ENCODE data around the gene MBTD1.
"Not testable (repeated sequence)": the region's sequence is repeated elsewhere in the genome, so short reads cannot be mapped to it uniquely, and the experiment has no call there.

MBTD1 gene

DNA sequence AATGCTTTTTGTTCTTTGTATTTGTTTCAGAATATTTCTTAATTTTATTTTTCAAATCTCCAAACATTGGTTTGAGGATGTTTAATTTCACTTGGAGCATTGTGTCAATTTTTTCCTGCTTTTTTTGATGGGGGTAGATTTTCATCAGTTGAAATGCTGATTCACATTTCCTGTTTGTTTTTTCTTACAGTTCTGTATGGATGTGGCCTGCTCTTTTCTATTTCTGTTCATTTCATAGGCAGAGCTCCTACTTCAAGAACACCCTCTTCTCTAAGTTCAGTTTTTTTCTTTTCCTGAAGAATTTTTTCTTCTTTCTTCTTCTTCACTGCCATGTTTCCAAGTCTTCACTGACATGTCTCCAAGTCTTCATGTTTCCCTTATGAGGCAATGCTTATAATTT, 8.8 kb downstream of the MBTD1 start:
- DNase-seq = no peak

DNA sequence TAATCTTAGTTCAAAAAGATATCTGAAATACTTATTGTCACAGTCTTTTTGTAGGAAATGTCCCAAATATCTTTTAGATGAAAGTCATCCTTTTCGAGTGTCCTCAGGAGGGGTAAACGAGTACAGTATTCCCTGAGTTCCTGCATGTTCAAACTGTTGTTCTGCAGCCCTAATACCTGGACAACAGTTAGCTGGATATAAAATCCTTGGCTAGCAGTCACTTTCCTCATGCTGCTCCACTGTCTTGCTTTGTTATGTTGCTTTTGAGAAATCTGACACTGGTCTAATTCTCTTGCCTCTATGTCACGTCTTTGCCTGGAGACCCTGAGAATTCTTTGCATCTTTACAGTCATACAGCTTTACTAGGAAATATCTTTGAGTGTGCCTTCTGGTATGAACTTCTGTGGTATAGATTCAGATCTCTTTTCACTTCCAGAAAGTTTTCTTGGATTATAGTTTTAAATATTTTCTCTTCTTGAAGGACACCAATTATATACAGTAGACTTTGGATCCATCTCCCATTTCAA, 9.5 kb downstream of the MBTD1 start:
- DNase-seq = no peak

DNA sequence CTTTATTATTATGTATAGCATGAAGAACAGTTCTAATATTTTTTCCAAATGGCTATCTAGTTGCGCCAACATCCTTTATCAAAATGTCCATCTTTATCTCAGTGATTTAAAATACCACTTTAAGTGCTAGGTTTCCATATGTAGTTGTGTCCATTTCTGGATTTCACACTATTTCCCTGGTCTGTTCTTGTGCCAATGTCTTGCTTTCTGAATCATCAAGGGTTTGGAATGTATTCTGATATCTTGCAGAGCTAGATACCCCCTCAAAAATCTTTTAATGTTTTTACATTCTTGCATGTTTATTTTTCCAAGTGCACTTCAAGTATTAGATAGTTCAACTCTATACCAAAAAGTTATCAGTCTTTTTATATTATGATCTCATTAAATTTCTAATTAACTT, 14.3 kb downstream of the MBTD1 start:
- no peak for DNase-seq

DNA sequence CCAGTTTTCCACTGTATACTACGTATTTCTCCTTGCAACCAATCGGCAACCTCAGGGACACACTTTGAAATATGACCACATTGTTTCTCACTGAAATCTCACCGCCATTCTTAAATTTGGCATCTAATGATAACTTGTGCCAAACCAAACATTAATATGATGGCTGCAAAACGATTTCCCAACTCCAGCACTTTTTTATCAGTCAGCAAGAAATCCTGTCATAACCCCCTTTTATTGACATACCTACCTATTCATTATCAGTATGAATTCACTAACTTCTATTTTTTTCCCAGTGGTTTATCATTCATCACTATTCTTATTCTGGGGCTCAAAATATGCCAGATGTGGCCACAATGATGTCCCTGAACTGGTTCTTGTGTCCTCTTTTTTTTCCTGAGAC, 15.8 kb downstream of the MBTD1 start:
- no peak for DNase-seq

DNA sequence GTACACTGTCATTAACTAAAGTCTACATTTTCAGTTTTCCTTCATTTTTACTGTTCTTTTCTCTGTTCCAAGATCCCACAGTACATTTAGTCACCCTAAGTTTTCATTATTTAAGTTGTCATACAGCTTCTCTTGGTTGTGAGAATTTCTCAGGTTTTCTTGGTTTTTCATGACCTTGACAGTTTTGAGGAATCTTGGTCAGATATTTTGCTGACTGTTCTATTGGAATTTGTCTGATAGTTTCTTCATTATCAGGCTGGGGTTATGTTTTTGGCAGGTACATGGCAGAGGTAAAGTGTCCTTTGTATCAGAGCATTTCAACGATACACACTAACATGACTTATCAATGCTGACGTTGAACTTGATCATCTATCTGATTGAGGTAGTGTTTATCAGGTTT, 19.6 kb downstream of the MBTD1 start:
- DNase-seq = no peak

DNA sequence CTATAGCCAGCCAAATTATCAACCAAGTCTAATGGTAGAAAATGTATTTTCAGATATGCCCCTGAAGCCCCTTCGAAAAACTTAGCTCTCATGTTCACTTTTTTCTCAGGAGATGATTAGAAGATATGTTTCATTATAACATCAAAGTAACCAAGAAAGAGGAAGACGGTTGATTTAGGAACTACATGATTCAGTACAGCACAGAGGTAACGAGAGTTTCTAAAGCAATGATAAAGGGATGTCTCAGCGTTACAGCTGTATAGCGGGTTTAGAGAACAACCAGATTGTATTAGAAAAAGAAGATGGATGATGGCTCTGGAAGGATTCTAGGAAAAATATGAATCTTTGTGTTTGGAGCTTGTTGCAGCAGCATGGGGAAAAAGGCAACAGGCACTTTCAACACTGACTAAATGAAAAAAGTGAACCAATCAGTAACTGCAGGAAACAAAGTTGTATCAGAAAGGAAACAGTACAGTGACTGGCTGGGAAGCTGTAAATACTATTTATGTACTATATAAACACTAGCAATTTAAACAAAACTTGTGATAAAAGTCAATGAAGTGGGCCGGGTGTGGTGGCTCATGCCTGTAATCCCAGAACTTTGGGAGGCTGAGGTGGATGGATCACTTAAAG, 21.5 kb downstream of the MBTD1 start:
- DNase-seq = no peak

DNA sequence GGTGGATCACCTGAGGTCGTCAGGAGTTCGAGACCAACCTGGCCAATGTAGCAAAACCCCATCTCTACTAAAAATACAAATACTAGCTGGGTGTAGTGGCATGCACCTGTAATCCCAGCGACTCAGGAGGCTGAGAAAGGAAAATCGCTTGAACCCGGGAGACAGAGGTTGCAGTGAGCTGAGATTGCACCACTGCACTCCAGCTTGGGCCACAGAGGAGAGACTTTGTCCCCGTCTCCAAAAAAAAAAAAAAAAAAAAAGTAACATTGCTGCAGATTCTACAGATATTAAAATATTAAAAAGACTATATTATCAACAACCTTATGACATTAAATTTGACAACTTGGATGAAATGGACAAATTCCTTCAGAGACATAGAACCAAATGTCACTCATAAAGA, 25.7 kb downstream of the MBTD1 start:
- DNase-seq = no peak

DNA sequence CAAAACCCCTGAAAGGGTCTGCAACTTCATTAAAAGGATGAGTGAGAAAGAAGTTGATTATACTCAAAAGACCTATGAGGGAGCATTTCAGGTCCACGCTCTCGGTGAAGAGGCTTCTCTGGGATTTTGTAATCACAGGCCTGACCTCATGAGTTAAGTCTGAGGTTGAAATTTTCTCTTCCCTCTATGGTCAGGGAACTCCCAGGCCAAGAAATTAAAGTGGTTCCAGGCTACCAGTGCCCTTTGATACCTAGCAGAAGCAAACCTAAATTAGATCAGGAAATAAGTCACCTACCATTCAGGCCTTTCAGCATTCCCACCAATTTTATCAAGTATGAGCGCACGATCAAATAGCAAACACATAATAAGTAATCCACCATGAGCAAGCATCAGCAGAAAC, 27.9 kb downstream of the MBTD1 start:
- no peak for DNase-seq

DNA sequence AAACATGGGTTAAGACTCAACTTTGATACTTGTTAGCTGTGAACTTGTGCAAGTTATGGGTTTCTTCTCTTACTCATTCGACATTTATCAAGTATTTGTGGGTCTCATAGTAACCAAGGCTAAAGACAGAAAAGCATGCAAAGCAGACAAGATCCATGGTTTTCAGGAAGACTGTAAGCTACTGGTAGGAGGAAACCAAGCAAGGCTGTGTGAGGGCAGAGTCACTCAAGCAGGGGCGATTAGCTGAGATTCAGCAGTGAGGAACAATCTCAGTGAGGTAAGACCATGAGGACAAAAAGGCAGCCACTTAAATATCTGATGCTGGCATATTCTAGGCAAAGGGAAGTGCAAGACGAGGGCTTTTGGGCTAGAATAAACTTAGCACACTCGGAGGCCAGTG, 29.5 kb downstream of the MBTD1 start:
- DNase-seq = no peak

DNA sequence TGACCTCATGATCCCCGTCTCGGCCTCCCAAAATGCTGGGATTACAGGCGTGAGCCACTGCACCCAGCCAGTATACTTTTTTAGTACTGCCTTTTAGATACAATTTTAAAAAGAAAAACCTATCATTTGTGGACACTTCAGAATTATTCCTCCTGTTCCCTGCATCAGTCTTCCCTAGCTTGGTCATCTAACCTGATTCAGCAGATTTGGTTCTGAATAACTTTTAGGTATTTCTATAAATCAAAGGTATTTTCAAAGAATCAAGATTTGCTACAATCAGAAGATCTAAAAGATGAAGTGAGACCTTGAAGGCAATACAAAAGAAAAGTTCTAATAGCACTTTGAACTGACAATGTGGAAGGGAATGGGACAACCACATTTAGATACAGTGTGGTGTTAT, 30.0 kb downstream of the MBTD1 start:
- DNase-seq = no peak

DNA sequence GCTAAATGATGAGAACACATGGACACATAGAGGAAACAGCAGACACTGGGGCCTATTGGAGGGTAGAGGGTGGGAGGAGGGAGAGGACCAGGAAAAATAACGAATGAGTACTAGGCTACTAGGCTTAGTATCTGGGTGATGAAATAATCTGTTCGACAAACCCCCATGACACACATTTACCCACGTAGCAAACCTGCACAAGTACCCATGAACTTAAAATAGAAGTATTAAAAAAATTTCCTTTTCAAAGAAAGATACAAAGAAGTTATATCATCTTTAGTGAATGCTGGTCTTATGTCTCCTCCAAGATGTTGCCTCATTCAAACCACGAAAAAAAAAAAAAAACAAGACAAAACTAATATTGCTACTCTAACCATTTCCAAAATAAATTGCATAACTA, 31.7 kb downstream of the MBTD1 start:
- DNase-seq = no peak

DNA sequence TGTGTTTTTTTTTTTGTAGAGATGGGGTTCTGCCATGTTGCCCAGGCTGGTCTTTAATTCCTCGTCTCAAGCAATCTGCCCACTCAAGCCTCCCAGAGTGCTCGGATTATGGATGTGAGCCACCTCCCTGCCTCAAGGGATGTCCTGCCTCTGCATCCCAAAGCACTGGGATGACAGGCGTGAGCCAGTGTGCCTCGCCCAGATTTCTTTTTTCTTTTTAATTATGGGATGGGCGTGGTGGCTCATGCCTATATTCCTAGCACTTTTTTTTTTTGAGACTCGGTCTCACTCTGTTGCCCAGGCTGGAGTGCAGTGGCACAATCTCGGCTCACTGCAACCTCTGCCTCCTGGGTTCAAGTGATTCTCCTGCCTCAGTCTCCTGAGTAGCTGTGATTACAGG, 34.3 kb downstream of the MBTD1 start:
- DNase-seq = not testable (repeated sequence)

DNA sequence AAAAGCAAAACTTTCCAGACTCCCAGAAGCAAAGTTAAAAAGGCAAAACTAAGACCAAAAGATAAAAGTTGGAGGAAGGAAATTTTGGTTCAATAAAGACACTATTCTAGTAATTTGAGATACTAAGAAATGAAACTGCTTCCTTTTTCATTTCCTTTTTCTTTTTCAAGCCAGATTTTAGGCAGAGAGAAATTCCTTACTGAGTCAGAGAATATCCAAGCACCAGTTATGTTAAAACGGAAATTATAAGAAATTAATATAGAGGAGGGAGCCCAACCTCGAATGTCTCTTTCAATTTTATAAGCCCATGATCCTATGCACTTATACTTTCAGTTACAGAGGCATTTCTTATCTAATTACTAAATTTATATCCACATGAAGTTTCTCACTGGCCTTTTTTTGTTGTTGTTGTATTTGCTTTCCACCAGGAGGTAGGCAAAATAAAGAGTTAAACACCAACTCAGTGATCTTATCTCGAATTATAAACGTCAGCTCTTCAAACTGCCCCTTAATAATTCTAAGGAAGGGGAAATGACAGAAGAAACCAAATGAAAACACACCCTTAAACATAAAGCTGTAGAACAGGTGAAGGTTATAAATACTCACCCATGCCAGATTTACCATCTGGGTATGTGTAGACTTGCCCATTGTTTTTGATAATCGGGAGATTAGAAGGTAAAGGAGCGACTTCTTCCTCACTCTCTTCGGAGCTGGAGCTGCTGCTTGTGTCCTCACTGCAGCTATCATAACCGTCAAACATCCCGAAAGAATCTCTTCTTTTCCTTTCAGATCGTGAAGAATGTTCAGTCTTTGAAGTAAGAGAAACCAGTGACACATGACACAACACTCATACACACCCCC, 35.2 kb downstream of the MBTD1 start:
- DNase-seq = no peak

DNA sequence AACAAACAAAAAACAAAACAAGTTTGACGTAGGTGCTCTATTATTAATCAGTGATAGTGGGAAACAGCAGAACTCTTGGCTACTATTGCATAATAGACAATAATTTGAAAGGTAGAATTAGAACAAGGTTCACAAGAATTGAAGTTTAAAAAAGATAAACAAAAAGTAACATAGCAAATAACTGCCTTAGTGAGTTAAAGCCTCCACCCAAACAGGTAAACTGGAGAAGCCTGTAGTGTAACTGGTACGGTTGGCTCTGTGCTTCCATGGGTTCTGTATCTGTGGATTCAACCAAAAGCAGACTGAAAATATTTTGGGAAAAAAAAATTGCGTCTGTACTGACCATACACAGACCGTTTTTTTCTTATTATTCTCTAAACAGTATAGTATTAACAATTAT, 38.5 kb downstream of the MBTD1 start:
- DNase-seq = no peak

DNA sequence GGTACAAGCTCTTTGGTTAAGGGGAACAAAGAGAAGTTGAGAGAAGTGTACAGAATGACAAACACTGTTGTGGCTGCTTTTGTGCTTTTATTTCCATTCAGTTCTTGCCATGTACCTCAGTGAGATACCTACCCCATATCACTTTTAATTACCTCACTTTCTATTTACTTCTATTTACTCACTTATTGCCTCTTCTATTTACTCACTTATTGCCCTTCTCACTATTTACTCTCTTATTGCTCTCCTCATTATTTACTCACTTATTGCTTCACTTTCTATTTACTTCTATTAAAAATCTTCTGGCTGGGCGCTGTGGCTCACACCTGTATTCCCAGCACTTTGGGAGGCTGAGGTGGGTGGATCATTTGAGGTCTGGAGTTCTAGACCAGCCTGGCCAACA, 41.9 kb downstream of the MBTD1 start:
- no peak for DNase-seq

DNA sequence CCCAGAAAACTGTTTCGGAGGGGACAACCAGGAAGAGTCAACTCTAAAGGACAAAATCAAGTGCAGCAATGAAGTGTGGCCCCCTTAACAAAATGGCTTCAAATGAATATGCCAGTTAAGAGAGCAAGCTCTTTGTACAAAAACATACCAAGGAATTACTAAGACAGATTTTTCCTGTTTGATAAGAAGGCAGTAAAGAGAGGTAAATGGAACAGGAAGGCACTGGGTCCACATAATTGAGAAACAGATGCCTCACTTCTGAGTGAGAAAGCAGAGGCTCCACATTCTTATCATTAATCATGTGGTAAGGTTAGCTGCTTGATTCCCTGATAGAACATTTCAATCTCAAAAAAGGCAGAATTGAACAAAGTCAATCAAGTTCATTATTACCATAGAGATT, 44.9 kb downstream of the MBTD1 start:
- DNase-seq = no peak

DNA sequence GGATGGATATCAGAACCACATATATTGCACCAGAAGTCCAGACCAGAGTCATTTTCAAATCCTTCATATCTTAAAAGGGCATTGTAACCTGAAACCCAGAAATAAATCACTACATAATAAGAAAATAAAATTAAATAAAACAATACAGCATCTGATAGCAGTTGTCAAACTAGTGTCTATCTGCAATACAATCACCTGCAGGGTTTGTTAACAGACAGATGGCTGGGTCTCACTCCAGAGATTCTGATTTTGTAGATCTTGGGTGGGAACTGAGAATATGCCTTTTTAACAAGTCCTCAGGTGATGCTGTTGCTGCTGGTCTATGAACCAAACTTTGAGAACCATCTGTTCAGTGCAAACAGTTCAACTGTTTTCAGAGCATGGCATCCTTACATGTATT, 56.0 kb downstream of the MBTD1 start:
- DNase-seq = no peak

DNA sequence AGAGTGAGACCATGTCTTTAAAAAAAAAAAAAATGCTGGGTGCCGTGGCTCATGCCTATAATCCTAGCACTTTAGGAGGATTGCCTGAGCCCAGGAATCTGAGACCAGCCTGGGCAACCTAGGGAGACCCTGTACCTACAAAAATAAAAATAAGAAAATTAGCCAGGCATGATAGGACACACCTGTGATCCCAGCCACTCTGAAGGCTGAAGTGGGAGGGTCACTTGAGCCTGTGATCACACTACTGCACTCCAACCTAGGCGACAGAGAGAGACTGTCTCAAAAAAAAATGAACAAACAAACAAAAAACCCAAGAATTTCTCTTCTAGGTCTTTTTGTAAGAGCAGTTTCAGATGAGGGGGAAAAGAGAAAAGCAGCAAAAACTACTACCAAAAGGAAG, 59.0 kb downstream of the MBTD1 start:
- DNase-seq = no peak

DNA sequence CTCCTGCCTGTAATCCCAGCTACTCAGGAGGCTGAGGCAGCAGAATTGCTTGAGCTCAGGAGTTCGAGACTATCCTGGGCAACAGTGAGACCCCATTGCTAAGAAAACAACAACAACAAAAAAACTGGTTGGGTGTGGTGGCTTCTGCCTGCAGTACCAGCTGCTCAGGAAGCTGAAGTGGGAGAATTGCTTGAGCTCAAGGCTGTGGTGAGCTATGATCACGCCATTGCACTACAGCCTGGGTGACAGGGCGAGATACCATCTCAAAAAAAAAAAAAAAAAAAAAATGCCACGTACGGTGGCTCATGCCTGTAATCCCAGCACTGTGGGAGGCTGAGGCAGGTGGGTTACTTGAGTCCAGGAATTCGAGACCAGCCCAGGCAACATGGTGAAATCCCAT, 59.6 kb downstream of the MBTD1 start:
- DNase-seq = no peak

DNA sequence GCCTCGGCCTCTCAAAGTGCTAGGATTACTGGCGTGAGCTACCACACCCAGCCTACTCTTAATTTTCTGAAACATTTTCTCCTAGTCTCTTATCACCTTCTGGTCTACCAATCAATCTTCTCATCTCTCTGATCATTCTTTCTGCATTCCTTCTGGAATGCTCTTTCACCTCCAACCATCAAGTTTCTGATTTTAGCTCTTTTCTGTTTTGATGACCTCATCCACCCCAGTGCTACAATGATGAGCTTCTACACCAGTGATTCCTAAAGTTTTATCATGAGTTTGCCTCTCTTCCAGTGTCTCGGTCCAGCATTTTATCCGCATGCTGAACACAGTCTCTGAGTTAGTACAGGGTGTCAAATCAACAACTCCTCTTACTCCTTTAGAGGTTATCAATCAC, 62.1 kb downstream of the MBTD1 start:
- DNase-seq = no peak

DNA sequence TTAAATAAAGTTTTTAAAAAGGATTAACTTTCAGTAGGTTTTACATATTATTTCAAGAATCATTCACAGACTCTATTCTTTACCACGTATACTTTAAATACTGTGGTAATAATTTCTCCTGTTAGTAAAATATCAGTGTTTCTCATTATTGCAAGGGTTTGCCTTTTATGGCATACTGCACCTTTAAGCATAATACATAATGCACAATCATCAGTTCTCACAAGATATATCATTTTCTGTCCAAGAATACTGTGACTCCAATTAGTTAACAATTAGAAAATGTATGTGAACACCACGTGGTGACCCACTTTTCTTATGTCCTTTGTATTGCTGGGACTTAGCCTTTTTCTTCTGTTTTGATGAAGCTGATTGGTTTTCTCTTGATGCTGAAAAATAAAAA, 68.0 kb downstream of the MBTD1 start:
- DNase-seq = no peak

DNA sequence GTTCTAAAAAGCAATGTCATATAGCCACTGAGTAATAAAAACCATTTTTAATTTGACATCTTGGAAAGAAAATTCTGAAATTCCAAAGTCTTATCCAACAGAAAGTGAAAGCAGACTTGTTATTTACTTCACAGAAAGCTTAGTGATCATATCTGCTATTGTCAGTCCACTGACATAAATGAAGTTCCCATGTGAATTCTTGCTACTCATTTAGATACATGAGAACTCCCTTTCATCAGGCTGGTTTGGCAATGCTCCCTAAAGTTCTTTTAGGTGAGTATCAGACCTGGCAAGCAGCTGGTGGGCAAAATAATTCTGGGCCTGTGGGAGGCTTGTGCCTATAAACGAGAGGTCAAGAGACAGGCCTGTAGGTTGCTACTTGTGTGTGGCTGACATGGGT, 70.2 kb downstream of the MBTD1 start:
- no peak for DNase-seq

DNA sequence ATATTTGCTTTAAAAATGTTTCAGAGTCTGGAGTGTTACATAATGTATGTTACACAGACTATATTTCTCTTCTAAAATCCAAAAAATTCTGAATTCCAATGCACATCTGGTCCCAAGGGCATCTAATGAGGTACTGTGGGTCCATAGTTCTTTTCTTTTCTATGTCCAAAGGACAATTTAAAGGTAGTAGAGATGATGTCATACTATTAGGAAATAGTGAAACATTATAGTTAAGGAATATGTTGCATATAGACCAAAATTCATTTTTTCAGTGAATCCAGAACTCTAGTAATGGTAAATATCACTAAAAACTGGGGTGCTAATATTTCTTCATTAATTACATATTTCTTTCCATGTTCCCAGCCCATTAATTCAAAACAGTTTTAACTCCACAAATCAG, 70.7 kb downstream of the MBTD1 start:
- DNase-seq = no peak

DNA sequence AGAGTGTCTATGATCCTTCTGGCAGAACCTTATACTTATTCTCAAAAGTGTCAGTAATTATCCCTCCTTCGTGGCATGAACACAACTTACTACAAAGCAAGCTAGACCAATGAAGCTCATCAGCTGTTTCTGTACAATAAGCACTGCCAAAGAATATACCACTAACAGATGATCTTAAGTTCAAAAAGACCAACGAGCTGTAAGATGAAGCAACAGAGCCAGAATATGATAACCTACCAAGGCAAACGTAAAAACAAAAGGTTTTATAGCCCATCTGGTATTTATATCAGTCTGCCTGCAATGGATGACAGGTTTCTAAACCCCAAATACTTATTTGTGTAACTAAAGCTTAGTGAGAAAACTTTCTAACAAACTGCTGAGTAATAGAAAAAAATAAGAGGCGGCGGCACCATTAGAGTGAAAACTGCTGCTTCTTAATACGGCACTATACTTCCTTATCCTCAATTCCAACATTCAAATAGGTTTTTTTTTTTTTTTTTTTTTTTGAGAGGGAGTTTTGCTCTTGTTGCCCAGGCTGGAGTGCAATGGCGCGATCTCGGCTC, 71.5 kb downstream of the MBTD1 start:
- DNase-seq = no peak
